H54 (cell line): Measurements from ENCODE around the gene GCSAM.
A peak's percentile ranks its signal among the peaks of the same experiment; 100 is the strongest.

Experiments used
- DNase-seq: peaks from one replicate; pipeline ENCODE4 v3.0.0; 2011; ENCODE audit warnings: low spot score, mixed read lengths; ENCODE audit not compliant: insufficient read length
- FAIRE-seq: peaks from 3 replicates; lab custom pipeline; 2011; peaks lifted over from hg19 to GRCh38; lab: Jason Lieb, UNC
- POLR2A ChIP-seq: IDR thresholded peaks from 2 replicates; pipeline ENCODE4 v1.6.1; 2011; ENCODE audit warnings: low read depth, mild to moderate bottlenecking, low read length

Gene GCSAM

GRCh38 chr3:112122870-112123269 lies 10.2 kb downstream of the GCSAM start:
- TF ChIP-seq POLR2A = no peak
- no peak for FAIRE-seq
- DNase-seq = no peak

GRCh38 chr3:112121577-112122547 lies 11.2 kb downstream of the GCSAM start:
- FAIRE-seq (no peak), DNase-seq (no peak)
- no peak for TF ChIP-seq POLR2A

- FAIRE-seq = no peak
- TF ChIP-seq POLR2A = no peak
- DNase-seq = no peak
These were observed 12.8 kb downstream of the GCSAM start for GRCh38 chr3:112119962-112120836.

GRCh38 chr3:112117841-112118571 lies 15.0 kb downstream of the GCSAM start:
- no peak for FAIRE-seq
- TF ChIP-seq POLR2A = no peak
- no peak for DNase-seq

- FAIRE-seq (no peak), DNase-seq (no peak)
- TF ChIP-seq POLR2A = no peak
These were observed 15.6 kb downstream of the GCSAM start for GRCh38 chr3:112117415-112117814.

GRCh38 chr3:112116748-112117186 lies 16.3 kb downstream of the GCSAM start:
- DNase-seq (no peak), FAIRE-seq (no peak)
- no peak for TF ChIP-seq POLR2A

GRCh38 chr3:112115806-112116383 lies 17.2 kb downstream of the GCSAM start:
- no peak for TF ChIP-seq POLR2A
- DNase-seq (no peak), FAIRE-seq (no peak)

GRCh38 chr3:112115161-112115739 lies 17.8 kb downstream of the GCSAM start:
- TF ChIP-seq POLR2A = no peak
- DNase-seq (no peak), FAIRE-seq (no peak)

GRCh38 chr3:112114576-112115160 lies 18.4 kb downstream of the GCSAM start:
- DNase-seq (no peak), FAIRE-seq (no peak)
- no peak for TF ChIP-seq POLR2A

GRCh38 chr3:112111785-112112402 lies 21.2 kb downstream of the GCSAM start:
- no peak for TF ChIP-seq POLR2A
- FAIRE-seq (peak; percentile 88), DNase-seq (peak; percentile 31)

- TF ChIP-seq POLR2A = no peak
- FAIRE-seq (no peak), DNase-seq (no peak)
These were observed 23.7 kb downstream of the GCSAM start for GRCh38 chr3:112109322-112109721.

- DNase-seq = no peak
- no peak for TF ChIP-seq POLR2A
- FAIRE-seq = no peak
These were observed 28.3 kb downstream of the GCSAM start for GRCh38 chr3:112104774-112105173.
